Activated B cell treated with CpG ODN at 0.5 μM for 24 hours (primary cell): ENCODE results near the gene LRCH1. TPM values are rescaled to one million over a fixed set of nuclear protein-coding genes. Genes with fewer than 3 reads are reported as not detected.

Source experiments
- ATAC-seq: fragments of 200-7000 bp; cut with Tn5 transposase; one replicate; pipeline ENCODE4 v1.10.0; 2021; ENCODE audit warnings: low read depth, mild to moderate bottlenecking, moderate library complexity
- CTCF ChIA-PET: fragments of 350-600 bp; sonication (Branson Sonifier 250); formaldehyde crosslinking; loops from one replicate; lab custom pipeline; 2021; ENCODE audit warnings: antibody characterized with exemption; lab: Charles Lee
- POLR2A ChIA-PET: fragments of 350-600 bp; sonication (Branson Sonifier 250); formaldehyde crosslinking; loops from one replicate; lab custom pipeline; 2021; ENCODE audit warnings: antibody characterized with exemption; lab: Charles Lee
- DNase-seq: peaks from one replicate; pipeline ENCODE4 v3.0.0; 2022
- H3K27ac Mint-ChIP-seq: one replicate; pipeline ENCODE4 v1.8.0; 2020; ENCODE audit warnings: mixed read lengths
- H3K27me3 Mint-ChIP-seq: one replicate; pipeline ENCODE4 v1.8.0; 2021; ENCODE audit warnings: mixed read lengths
- H3K36me3 Mint-ChIP-seq: one replicate; pipeline ENCODE4 v1.8.0; 2021; ENCODE audit warnings: low read depth, mixed read lengths
- H3K4me1 Mint-ChIP-seq: one replicate; pipeline ENCODE4 v1.8.0; 2021; ENCODE audit warnings: mixed read lengths
- H3K4me3 Mint-ChIP-seq: one replicate; pipeline ENCODE4 v1.8.0; 2020; ENCODE audit warnings: mild to moderate bottlenecking, mixed read lengths
- H3K9me3 Mint-ChIP-seq: one replicate; pipeline ENCODE4 v1.8.0; 2020; ENCODE audit warnings: mixed read lengths
- CTCF ChIP-seq: fragments of 200-600 bp; IDR thresholded peaks from one replicate; pipeline ENCODE4 v1.8.0; 2022; ENCODE audit warnings: antibody characterized with exemption, mild to moderate bottlenecking
- intact Hi-C: fragments of 100-400 bp; cut with micrococcal nuclease; formaldehyde crosslinking; loops from one replicate; pipeline ENCODE4 v1.15.1; 2024
- total RNA-seq: library from RNA; stranded (reverse); gene quantifications from 2 replicates; pipeline ENCODE4 v1.2.3, GENCODE V29; 2022

Gene LRCH1
- total RNA-seq, 1 donor from 2014 or later, result 46.3 TPM

- H3K4me3 Mint-ChIP-seq, result no peak overlapping the region
- intact Hi-C loops, result no loop called here
- CTCF ChIA-PET, result no interaction called here
- H3K36me3 Mint-ChIP-seq, result peaks cover 81% of the 10 kb centered on the region
- POLR2A ChIA-PET, result no interaction called here
- TF ChIP-seq CTCF, result no peak
- DNase-seq (no peak), ATAC-seq (no peak)
- no peaks in the 10 kb centered on the region for H3K4me1 Mint-ChIP-seq
- H3K27ac Mint-ChIP-seq, result no peak overlapping the region
- no peaks in the 10 kb centered on the region for H3K9me3 Mint-ChIP-seq
- H3K27me3 Mint-ChIP-seq, result no peaks in the 10 kb centered on the region
These were observed 192.1 kb downstream of the LRCH1 start for GRCh38 chr13:46745062-46745461.

- no peak for TF ChIP-seq CTCF
- H3K36me3 Mint-ChIP-seq, result peaks cover 87% of the 10 kb centered on the region
- intact Hi-C loops, result no loop called here
- ChIA-PET POLR2A (no interaction called here), CTCF (no interaction called here)
- H3K4me1 Mint-ChIP-seq, result peaks cover under 1% of the 10 kb centered on the region
- H3K9me3 Mint-ChIP-seq, result no peaks in the 10 kb centered on the region
- H3K27me3 Mint-ChIP-seq, result no peaks in the 10 kb centered on the region
- ATAC-seq (no peak), DNase-seq (no peak)
- H3K4me3 Mint-ChIP-seq, result no peak overlapping the region
- H3K27ac Mint-ChIP-seq, result no peak overlapping the region
These were observed 192.7 kb downstream of the LRCH1 start for GRCh38 chr13:46745706-46746105.

DNA sequence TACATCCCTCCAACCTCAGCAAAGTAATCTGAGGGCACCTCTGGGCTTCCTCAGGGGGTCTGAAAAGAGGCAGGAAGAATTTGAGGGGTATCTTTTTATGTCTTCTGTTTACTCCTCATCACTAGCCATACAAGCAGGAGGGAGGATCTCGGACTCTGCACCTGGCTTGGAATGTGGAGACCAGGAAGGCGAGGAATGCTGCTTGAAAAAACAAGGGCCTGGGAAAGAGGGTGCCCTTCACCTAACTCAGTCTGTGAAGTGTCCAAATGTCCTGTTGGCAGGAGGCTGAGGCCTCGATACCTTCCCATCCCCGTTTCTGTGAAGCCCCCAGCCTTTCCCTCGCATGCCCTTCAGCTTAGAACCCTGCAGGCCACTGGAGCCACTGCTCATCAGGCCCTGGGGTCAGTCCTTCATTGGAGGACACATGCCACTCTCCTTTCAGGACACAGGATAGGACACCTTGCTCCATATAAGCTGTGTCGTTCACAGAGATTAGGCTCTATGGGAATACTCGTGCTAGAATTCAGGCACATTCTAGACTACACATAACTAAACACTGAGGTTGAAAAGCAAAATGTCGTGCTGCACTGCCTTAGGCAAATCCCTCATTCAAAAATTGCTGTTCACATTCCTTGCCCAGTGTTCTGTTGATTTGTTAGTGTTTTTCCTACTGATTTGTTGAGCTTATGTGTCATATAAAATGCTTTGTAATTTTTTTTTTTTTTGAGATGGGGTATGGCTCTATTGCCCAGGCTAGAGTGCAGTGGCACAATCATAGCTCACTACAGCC is 194.3 kb downstream of the LRCH1 start:
- no peak for TF ChIP-seq CTCF
- intact Hi-C loops, result no loop called here
- Mint-ChIP-seq H3K4me1 (peaks cover 14% of the 10 kb centered on the region), H3K9me3 (no peaks in the 10 kb centered on the region), H3K36me3 (peaks cover 86% of the 10 kb centered on the region), H3K27me3 (no peaks in the 10 kb centered on the region), H3K27ac (no peak overlapping the region), H3K4me3 (no peak overlapping the region)
- ChIA-PET CTCF (no interaction called here), POLR2A (interaction anchor here (0.7 kb wide), 1 partner anchor 234 kb away, joined by 3 read pairs; no protein-coding TSS in a partner anchor)
- no peak for ATAC-seq
- DNase-seq, result no peak

DNA sequence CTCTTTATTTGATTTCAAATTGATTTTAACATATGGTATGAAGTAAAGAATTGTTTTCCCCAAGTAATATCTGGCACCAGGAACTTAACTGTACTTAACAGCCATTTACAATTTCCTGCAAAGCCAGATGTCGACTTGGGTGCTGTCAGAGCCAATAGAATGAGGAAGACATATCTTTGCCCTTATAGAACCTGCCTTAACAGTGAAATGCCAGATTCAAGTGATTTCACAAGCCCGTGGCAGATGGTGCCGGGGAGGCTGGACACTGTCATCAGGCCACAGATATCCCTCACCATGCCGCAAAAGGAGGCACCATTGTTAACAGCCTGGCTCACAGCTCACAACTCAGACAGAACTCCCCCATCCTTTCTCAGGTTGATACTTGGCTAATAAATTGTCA is 195.3 kb downstream of the LRCH1 start:
- TF ChIP-seq CTCF, result no peak
- CTCF ChIA-PET, result no interaction called here
- no peaks in the 10 kb centered on the region for H3K9me3 Mint-ChIP-seq
- no peak for DNase-seq
- POLR2A ChIA-PET, result interaction anchor here (0.7 kb wide), 1 partner anchor 233 kb away, joined by 3 read pairs; no protein-coding TSS in a partner anchor
- H3K27ac Mint-ChIP-seq, result no peak overlapping the region
- intact Hi-C loops, result no loop called here
- ATAC-seq, result no peak
- peaks cover 84% of the 10 kb centered on the region for H3K36me3 Mint-ChIP-seq
- H3K27me3 Mint-ChIP-seq, result no peaks in the 10 kb centered on the region
- no peak overlapping the region for H3K4me3 Mint-ChIP-seq
- peaks cover 17% of the 10 kb centered on the region for H3K4me1 Mint-ChIP-seq

GRCh38 chr13:46749951-46750350 is 197.0 kb downstream of the LRCH1 start:
- Mint-ChIP-seq H3K27me3 (no peaks in the 10 kb centered on the region), H3K4me3 (no peak overlapping the region), H3K36me3 (peaks cover 71% of the 10 kb centered on the region), H3K9me3 (no peaks in the 10 kb centered on the region), H3K27ac (no peak overlapping the region), H3K4me1 (peaks cover 17% of the 10 kb centered on the region)
- intact Hi-C loops, result no loop called here
- ChIA-PET POLR2A (no interaction called here), CTCF (no interaction called here)
- ATAC-seq (no peak), DNase-seq (no peak)
- TF ChIP-seq CTCF, result no peak
